Measurements from ENCODE around the gene TSEN34. TPM values are rescaled to one million over a fixed set of nuclear protein-coding genes. Genes with fewer than 3 reads are reported as not detected.
A peak's percentile ranks its signal among the peaks of the same experiment; 100 is the strongest.
"Not testable (repeated sequence)": the region's sequence is repeated elsewhere in the genome, so short reads cannot be mapped to it uniquely, and the experiment has no call there.

Gene TSEN34
- total RNA-seq, 1 donor from 2014 or later: 67.9 TPM

DNA sequence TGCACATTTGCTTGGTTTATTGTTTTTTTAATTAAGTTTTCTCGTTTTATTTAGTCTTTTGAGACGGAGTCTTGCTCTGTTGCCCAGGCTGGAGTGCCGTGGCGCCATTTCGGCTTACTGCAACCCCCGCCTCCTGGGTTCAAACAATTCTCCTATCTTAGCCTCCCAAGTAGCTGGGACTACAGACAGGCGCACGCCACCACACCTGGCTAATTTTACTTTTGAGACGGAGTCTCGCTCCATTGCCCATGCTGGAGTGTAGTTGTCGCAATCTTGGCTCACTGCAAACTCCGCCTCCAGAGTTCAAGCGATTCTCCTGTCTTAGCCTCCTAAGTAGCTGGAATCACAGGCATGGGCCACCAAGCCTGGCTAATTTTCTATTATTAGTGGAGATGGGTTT lies 10.9 kb downstream of the TSEN34 start:
- H3K9me3 Mint-ChIP-seq: no peaks in the 10 kb centered on the region
- H3K27me3 Mint-ChIP-seq (ENCODE audit: low read depth): peaks cover 5% of the 10 kb centered on the region
- peaks cover 39% of the 10 kb centered on the region for H3K36me3 Mint-ChIP-seq (ENCODE audit: low read depth)
- H3K4me1 Mint-ChIP-seq: peaks cover 54% of the 10 kb centered on the region
- peak overlapping the region; percentile 99 for H3K4me3 Mint-ChIP-seq
- TF ChIP-seq, protein P1, sequence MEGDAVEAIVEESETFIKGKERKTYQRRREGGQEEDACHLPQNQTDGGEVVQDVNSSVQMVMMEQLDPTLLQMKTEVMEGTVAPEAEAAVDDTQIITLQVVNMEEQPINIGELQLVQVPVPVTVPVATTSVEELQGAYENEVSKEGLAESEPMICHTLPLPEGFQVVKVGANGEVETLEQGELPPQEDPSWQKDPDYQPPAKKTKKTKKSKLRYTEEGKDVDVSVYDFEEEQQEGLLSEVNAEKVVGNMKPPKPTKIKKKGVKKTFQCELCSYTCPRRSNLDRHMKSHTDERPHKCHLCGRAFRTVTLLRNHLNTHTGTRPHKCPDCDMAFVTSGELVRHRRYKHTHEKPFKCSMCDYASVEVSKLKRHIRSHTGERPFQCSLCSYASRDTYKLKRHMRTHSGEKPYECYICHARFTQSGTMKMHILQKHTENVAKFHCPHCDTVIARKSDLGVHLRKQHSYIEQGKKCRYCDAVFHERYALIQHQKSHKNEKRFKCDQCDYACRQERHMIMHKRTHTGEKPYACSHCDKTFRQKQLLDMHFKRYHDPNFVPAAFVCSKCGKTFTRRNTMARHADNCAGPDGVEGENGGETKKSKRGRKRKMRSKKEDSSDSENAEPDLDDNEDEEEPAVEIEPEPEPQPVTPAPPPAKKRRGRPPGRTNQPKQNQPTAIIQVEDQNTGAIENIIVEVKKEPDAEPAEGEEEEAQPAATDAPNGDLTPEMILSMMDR (conservative IDR thresholded peaks at IDR 0.05): no peak
- no peak overlapping the region for H3K27ac Mint-ChIP-seq (ENCODE audit: unreplicated experiment)
- DNase-seq (ENCODE audit: low read depth, low spot score): no peak

DNA sequence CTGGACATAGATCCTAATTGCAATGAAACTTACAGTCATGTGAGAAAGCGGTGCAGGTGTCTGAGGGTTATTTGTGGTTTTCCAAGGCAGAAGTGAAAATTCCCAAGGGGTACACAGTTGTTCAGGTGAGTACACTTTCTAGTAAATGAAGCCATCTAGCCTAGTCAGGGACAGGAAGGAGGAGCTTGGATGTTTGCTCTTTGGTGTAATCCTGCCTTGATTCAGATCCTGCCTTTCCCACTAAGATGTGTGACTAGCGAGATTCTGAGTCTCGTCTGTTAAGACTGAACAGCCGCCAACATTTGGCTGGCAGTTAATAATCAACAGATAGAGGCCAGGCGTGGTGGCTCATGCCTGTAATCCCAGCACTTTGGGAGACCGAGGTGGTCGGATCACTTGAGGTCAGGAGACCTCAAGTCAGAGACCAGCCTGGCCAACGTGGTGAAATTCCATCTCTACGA lies 12.1 kb downstream of the TSEN34 start:
- Mint-ChIP-seq H3K27ac (ENCODE audit: unreplicated experiment) (peak overlapping the region; percentile 43), H3K4me3 (peak overlapping the region; percentile 99), H3K4me1 (peaks cover 62% of the 10 kb centered on the region), H3K36me3 (ENCODE audit: low read depth) (peaks cover 45% of the 10 kb centered on the region), H3K9me3 (no peaks in the 10 kb centered on the region), H3K27me3 (ENCODE audit: low read depth) (peaks cover 5% of the 10 kb centered on the region)
- TF ChIP-seq, protein P1 (conservative IDR thresholded peaks at IDR 0.05): no peak
- no peak for DNase-seq (ENCODE audit: low read depth, low spot score)

DNA sequence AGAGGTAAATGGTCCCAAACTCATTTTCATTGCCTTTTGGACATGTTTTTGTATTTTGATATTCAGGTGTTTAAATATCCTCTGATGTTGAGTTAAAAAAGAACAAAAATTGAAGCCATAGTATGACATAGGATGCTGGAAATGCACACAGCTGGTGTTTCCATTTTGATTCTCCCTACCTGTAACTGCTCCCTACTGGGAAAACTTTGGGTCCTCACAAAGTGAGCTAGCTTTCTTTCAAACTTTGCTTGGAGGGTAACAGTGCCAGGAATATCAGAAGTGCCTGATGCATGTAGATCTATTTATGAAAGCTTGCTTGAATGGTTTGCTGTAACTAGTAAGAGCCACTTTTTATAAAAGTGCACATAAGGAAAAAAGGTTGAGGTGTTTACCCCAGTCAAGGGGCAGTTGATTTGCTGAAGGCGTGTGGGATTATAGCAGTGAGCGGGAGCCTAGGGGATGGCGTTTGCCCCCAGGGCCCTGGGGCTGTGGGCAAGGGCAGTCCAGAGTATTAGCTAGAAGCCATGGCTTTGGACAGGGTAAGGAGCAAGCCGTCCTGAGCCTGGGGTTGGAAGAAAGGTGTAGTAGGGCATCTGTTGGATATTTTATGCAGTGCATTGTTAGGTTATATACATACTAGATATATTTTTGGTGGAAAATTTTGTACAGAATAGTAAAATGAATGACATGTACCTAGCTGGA lies 13.8 kb downstream of the TSEN34 start:
- H3K27me3 Mint-ChIP-seq (ENCODE audit: low read depth): peaks cover 15% of the 10 kb centered on the region
- H3K4me1 Mint-ChIP-seq: peaks cover 76% of the 10 kb centered on the region
- peak overlapping the region; percentile 99 for H3K4me3 Mint-ChIP-seq
- no peaks in the 10 kb centered on the region for H3K9me3 Mint-ChIP-seq
- peaks cover 50% of the 10 kb centered on the region for H3K36me3 Mint-ChIP-seq (ENCODE audit: low read depth)
- no peak for DNase-seq (ENCODE audit: low read depth, low spot score)
- TF ChIP-seq, protein P1 (conservative IDR thresholded peaks at IDR 0.05): no peak
- peak overlapping the region; percentile 10 for H3K27ac Mint-ChIP-seq (ENCODE audit: unreplicated experiment)

DNA sequence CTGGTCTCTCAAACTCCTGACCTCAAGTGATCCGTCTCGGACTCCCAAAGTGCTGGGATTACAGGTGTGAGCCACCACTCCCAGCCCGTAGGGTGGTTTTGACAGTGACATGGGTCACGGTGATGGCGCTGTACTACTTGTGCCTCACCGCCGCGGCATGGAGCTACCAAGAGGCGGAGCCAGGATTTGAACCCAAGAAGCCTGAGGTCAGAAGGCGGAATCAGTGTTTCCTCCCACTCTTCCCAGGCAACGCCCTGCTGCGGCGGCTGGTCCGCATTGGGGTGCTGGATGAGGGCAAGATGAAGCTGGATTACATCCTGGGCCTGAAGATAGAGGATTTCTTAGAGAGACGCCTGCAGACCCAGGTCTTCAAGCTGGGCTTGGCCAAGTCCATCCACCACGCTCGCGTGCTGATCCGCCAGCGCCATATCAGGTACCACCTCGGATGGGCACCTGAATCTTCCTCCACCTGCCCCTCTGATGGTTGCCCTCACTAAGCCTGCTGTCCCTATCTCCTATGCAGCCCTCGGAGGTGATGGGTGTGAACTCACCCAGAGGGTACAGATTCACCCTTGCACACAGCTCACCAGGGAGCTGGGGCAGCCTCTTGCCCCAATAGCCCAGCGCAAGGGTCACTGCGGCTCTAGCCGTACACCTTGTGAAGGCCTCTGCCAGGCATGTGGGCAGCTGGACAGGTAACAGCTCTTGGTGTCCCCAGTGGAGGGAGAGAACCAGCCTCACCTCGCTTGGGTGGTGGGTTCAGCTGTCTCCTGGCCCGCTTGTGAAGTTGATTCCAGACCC lies 15.1 kb downstream of the TSEN34 start:
- H3K4me1 Mint-ChIP-seq: peaks cover 75% of the 10 kb centered on the region

DNA sequence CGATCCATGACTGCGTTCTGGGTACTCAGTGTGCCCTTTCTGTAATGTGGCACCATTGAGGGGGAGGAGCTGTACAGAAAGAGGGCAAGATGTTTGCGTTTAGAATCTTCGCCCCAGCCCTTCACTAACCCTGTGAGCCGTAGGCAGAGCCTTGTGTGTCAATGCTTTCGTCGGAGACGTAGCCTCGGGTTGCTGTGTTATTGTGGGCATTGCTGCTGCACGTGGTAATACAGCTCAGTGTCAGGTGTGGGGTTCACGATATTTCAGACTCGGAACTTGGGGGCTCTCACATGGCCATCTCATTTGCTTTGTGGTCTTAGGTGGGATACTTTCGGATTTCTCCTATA lies 15.7 kb downstream of the TSEN34 start:
- peak overlapping the region; percentile 99 for H3K4me3 Mint-ChIP-seq
- peaks cover 53% of the 10 kb centered on the region for H3K36me3 Mint-ChIP-seq (ENCODE audit: low read depth)
- H3K9me3 Mint-ChIP-seq: no peaks in the 10 kb centered on the region
- H3K4me1 Mint-ChIP-seq: peaks cover 73% of the 10 kb centered on the region
- TF ChIP-seq, protein P1 (conservative IDR thresholded peaks at IDR 0.05): no peak
- peaks cover 21% of the 10 kb centered on the region for H3K27me3 Mint-ChIP-seq (ENCODE audit: low read depth)
- H3K27ac Mint-ChIP-seq (ENCODE audit: unreplicated experiment): no peak overlapping the region
- DNase-seq (ENCODE audit: low read depth, low spot score): no peak

More for the DNA sequence above, 15.1 kb downstream of the TSEN34 start:
- no peak for DNase-seq (ENCODE audit: low read depth, low spot score)
- peaks cover 19% of the 10 kb centered on the region for H3K27me3 Mint-ChIP-seq (ENCODE audit: low read depth)
- peak overlapping the region; percentile 99 for H3K4me3 Mint-ChIP-seq
- H3K27ac Mint-ChIP-seq (ENCODE audit: unreplicated experiment): no peak overlapping the region
- peaks cover 54% of the 10 kb centered on the region for H3K36me3 Mint-ChIP-seq (ENCODE audit: low read depth)
- TF ChIP-seq, protein P1 (conservative IDR thresholded peaks at IDR 0.05): no peak
- no peaks in the 10 kb centered on the region for H3K9me3 Mint-ChIP-seq

DNA sequence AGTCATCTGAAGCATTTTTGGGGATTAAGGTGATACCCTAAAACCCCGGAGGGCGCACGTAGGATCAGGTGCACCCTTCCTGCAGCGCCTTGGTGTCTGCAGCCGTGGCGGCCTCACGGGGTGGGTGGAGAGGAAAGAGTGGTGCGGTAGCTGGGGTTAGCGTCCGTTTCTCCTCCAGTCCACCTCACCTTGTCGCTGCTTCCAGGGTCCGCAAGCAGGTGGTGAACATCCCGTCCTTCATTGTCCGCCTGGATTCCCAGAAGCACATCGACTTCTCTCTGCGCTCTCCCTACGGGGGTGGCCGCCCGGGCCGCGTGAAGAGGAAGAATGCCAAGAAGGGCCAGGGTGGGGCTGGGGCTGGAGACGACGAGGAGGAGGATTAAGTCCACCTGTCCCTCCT lies 16.1 kb downstream of the TSEN34 start:
- peaks cover 51% of the 10 kb centered on the region for H3K36me3 Mint-ChIP-seq (ENCODE audit: low read depth)
- not testable (repeated sequence) for H3K9me3 Mint-ChIP-seq; DNase-seq (ENCODE audit: low read depth, low spot score); H3K27ac Mint-ChIP-seq (ENCODE audit: unreplicated experiment)
- peaks cover 21% of the 10 kb centered on the region for H3K27me3 Mint-ChIP-seq (ENCODE audit: low read depth)
- H3K4me3 Mint-ChIP-seq: peak overlapping the region; percentile 99
- H3K4me1 Mint-ChIP-seq: peaks cover 69% of the 10 kb centered on the region

All from neural crest cell (in vitro differentiated cells).